ENCODE measurements around the gene CEP72.

CEP72 gene

DNA sequence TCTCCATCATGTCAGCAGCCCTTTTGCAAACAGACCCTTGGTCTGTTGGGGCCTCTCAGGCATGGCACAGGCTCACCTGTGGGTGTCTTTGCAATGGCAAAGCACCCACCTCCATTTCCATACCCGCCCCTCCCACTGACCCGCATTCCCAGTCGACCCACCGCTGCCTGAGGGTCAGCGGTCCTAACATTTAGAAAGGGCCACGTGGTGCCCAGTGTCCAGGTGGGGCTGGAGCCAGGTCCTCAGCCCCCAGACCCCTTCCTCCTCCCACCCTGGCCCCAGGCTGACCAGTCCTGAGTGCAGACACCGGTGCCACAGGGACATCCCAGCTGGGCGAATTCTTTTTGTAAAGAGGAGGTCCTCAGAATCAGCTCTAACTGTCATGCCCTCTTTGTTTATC, 43.3 kb upstream of the CEP72 start:
- no peak for DNase-seq (ENCODE audit: low read depth)
- no peak overlapping the region for H3K4me3 ChIP-seq (replicated peaks; ENCODE audit: low read depth, low read length)
- TF ChIP-seq, protein P1, sequence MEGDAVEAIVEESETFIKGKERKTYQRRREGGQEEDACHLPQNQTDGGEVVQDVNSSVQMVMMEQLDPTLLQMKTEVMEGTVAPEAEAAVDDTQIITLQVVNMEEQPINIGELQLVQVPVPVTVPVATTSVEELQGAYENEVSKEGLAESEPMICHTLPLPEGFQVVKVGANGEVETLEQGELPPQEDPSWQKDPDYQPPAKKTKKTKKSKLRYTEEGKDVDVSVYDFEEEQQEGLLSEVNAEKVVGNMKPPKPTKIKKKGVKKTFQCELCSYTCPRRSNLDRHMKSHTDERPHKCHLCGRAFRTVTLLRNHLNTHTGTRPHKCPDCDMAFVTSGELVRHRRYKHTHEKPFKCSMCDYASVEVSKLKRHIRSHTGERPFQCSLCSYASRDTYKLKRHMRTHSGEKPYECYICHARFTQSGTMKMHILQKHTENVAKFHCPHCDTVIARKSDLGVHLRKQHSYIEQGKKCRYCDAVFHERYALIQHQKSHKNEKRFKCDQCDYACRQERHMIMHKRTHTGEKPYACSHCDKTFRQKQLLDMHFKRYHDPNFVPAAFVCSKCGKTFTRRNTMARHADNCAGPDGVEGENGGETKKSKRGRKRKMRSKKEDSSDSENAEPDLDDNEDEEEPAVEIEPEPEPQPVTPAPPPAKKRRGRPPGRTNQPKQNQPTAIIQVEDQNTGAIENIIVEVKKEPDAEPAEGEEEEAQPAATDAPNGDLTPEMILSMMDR (IDR thresholded peaks at IDR 0.05; ENCODE audit: low read length, missing control alignments), result no peak

DNA sequence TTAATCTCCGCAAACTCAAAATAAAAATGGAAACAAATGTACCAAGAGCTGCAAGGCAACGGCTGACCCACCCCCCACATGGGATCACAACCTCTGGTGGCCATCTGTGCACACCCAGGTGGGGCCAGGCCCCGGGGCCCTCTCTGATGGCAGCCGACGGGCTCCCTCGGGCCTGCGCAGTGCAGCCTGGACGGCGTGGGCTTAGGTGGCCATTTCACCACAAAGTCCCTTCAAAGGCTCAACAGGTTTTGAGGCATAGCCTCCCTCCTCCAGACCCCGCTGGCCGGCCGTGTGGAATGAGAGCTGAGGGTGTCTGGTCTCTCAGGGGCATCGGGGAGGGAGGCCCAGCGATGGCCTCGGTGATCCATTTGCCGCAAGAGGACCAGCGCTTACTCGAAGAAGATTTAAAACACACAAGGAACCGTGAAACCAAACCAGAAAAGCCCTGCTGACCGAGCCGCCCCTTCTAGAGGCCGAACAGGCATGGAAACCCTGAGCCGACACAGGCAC, 42.7 kb upstream of the CEP72 start:
- no peak overlapping the region for H3K4me3 ChIP-seq (replicated peaks; ENCODE audit: low read depth, low read length)
- TF ChIP-seq, protein P1 (IDR thresholded peaks at IDR 0.05; ENCODE audit: low read length, missing control alignments), result no peak
- DNase-seq (ENCODE audit: low read depth), result no peak

DNA sequence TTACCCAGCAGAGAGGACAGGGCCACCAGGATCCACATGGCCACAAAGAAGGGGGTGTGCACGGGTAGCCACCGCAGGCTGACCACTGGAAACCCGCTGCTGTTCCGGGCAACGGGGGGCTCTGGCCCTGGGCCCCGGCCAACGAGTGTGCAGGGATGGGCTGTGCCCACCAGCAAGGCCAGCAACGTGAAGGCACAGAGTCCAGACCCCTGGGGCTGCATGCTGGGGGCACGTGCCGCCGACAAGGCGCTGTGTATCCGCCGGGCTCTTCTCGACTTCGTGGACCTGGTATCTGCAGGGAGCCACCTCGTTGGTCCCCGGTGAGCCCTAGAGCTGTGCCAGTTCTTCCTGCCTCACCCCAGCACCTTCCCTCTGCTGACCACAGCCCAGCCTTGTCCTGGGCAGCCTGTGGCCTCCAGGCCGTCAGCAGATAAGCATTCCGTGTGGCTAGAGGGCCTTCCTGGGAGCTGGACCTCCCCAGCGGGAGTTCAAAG, 42.2 kb upstream of the CEP72 start:
- TF ChIP-seq, protein P1 (IDR thresholded peaks at IDR 0.05; ENCODE audit: low read length, missing control alignments), result no peak
- no peak for DNase-seq (ENCODE audit: low read depth)

GRCh38 chr5:570446-570845, 41.7 kb upstream of the CEP72 start:
- no peak for DNase-seq (ENCODE audit: low read depth)
- H3K4me3 ChIP-seq (replicated peaks; ENCODE audit: low read depth, low read length), result no peak overlapping the region
- TF ChIP-seq, protein P1 (IDR thresholded peaks at IDR 0.05; ENCODE audit: low read length, missing control alignments), result no peak

More for the DNA sequence above, 42.2 kb upstream of the CEP72 start:
- H3K4me3 ChIP-seq (replicated peaks; ENCODE audit: low read depth, low read length), result no peak overlapping the region

GRCh38 chr5:570886-571285, 41.3 kb upstream of the CEP72 start:
- H3K4me3 ChIP-seq (replicated peaks; ENCODE audit: low read depth, low read length), result no peak overlapping the region
- TF ChIP-seq, protein P1 (IDR thresholded peaks at IDR 0.05; ENCODE audit: low read length, missing control alignments), result no peak
- DNase-seq (ENCODE audit: low read depth), result no peak

DNA sequence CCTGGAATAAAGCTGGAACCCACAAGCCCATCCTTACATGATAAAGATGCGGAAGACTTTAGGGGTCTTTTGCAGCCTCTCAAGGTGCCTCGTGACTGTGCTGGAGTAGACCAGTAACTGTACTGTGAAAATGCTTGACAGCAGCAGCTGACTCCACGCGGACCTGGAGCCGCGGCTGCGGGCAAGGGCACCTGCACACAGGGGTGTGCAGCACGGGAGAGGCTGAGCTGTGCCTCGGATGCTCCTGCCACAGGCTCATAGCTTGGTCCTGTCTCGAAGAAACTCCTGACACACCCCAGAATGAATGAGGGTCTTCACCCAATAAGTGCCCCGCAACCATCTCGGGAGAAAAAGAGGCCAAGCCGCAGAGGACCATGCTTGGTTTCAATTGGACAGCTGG, 40.3 kb upstream of the CEP72 start:
- no peak for DNase-seq (ENCODE audit: low read depth)
- H3K4me3 ChIP-seq (replicated peaks; ENCODE audit: low read depth, low read length), result no peak overlapping the region
- TF ChIP-seq, protein P1 (IDR thresholded peaks at IDR 0.05; ENCODE audit: low read length, missing control alignments), result no peak

GRCh38 chr5:572398-573019, 39.6 kb upstream of the CEP72 start:
- no peak for DNase-seq (ENCODE audit: low read depth)
- TF ChIP-seq, protein P1 (IDR thresholded peaks at IDR 0.05; ENCODE audit: low read length, missing control alignments), result no peak
- no peak overlapping the region for H3K4me3 ChIP-seq (replicated peaks; ENCODE audit: low read depth, low read length)
